ENCODE results near the gene COL5A1.

- TF ChIP-seq CTCF (IDR thresholded peaks at IDR 0.05), result no peak
- no peak for TF ChIP-seq POLR2A (IDR thresholded peaks at IDR 0.05)
Measured at GRCh38 chr9:134611046-134611445, 30.6 kb upstream of the COL5A1 start.

All from esophagus squamous epithelium (tissue), 4 donors.